ENCODE data around the gene PCCA. TPM values are rescaled to one million over a fixed set of nuclear protein-coding genes. Genes with fewer than 3 reads are reported as not detected.

PCCA gene
- total and polyA plus RNA-seq, 2 donors (not counting 3 experiments of a cell fraction or from before 2014, with no cell fraction given) = 5.7 to 20.2 TPM

DNA sequence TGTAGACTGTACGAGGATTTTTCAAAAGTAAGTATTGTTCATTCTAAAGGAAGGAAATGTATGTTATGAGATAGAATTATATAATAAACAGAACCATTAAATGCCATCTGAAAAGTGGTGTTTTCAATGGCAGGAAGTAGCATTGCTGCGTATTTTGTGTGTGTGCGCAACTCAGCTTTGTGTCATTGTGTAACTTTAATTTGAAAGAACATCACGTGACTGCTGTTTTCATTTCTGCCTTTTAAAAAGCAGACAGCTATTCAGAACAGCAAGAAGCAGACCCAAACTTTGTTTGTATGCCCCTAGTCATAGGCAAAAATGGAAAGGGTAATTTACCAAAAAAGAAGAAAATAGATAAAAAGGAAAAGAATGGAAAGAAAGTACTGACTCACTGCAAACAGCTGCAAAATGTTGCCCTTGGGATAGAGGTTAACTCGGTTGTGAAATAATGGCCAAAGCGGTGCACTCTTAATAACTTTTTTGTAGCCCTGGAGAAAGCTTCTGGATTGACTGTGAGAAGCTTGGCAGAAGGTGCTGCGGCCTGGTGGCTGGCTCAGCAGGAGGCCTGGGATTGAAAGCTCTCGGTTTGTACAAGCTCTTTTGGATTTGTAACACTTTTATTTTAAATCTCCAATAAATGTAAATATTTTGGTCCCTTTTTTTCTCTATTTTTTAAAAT is 402.4 kb downstream of the PCCA start:
- no TSS peak for BruUV-seq (replicated peaks)
- no peak overlapping the region for H3K4me3 ChIP-seq (replicated peaks in 1 of 3; ENCODE audit: insufficient read depth in 1 of 3, low read depth in 1 of 3, low read length in 3 of 3)
- no peaks in the 10 kb centered on the region for H4K20me1 ChIP-seq (replicated peaks; ENCODE audit: control insufficient read depth, extremely low read depth, insufficient read depth, low read length)
- POLR2A ChIA-PET = no interaction called here
- FAIRE-seq = peak; percentile 47
- TF ChIP-seq POLR2A (IDR thresholded peaks at IDR 0.05; ENCODE audit: low read depth, low read length) (no peak), EZH2 (IDR thresholded peaks at IDR 0.05; ENCODE audit: borderline replicate concordance, low read depth, low read length, severe bottlenecking) (no peak), JUN (IDR thresholded peaks at IDR 0.05; ENCODE audit: borderline replicate concordance, insufficient read depth, insufficient read length, low read depth) (no peak), MYC (IDR thresholded peaks at IDR 0.05; ENCODE audit: low read depth, low read length) (no peak)
- TF ChIP-seq, protein P1, sequence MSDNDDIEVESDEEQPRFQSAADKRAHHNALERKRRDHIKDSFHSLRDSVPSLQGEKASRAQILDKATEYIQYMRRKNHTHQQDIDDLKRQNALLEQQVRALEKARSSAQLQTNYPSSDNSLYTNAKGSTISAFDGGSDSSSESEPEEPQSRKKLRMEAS (IDR thresholded peaks at IDR 0.05; ENCODE audit: insufficient read depth, insufficient read length) = no peak
- TF ChIP-seq, protein P2, sequence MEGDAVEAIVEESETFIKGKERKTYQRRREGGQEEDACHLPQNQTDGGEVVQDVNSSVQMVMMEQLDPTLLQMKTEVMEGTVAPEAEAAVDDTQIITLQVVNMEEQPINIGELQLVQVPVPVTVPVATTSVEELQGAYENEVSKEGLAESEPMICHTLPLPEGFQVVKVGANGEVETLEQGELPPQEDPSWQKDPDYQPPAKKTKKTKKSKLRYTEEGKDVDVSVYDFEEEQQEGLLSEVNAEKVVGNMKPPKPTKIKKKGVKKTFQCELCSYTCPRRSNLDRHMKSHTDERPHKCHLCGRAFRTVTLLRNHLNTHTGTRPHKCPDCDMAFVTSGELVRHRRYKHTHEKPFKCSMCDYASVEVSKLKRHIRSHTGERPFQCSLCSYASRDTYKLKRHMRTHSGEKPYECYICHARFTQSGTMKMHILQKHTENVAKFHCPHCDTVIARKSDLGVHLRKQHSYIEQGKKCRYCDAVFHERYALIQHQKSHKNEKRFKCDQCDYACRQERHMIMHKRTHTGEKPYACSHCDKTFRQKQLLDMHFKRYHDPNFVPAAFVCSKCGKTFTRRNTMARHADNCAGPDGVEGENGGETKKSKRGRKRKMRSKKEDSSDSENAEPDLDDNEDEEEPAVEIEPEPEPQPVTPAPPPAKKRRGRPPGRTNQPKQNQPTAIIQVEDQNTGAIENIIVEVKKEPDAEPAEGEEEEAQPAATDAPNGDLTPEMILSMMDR (IDR thresholded peaks at IDR 0.05; ENCODE audit: extremely low read depth in 1 of 2, insufficient read depth in 1 of 2, low read depth in 1 of 2, low read length in 2 of 2) = peak in 1 of 2 donors; percentile 2
- no peaks in the 10 kb centered on the region for H3K79me2 ChIP-seq (ENCODE audit: control insufficient read depth, insufficient read depth, low read length)
- H3K27ac ChIP-seq (ENCODE audit: insufficient read depth, low read depth, low read length) = peak overlapping the region; percentile 30
- H3K4me1 ChIP-seq (ENCODE audit: control insufficient read depth, extremely low read depth, insufficient read depth, low read length) = peaks cover 11% of the 10 kb centered on the region
- H3K9me1 ChIP-seq (replicated peaks; ENCODE audit: control insufficient read depth, extremely low read depth, insufficient read depth, low read length) = no peaks in the 10 kb centered on the region
- H3K9me3 ChIP-seq (replicated peaks; ENCODE audit: control insufficient read depth, insufficient read depth, low read length) = no peaks in the 10 kb centered on the region
- no peaks in the 10 kb centered on the region for H3K36me3 ChIP-seq (ENCODE audit: control insufficient read depth in 2 of 2, extremely low read depth in 1 of 2, insufficient read depth in 2 of 2, low read length in 2 of 2)
- dilution Hi-C loops (cut with MboI; ENCODE audit: extremely low pct_ligation_motif_present, low sequenced_read_pairs) (no loop called here), intact Hi-C loops (cut with micrococcal nuclease) (no loop called here)
- CTCF ChIA-PET = interaction anchor here (0.8 to 1.1 kb wide), 3 partner anchors 10 to 256 kb away, joined by 3 to 5 read pairs (median 3); no protein-coding TSS in a partner anchor
- DNase-seq (ENCODE audit: low read depth, low spot score) = peak; percentile 86
- no peaks in the 10 kb centered on the region for H3K27me3 ChIP-seq (ENCODE audit: control insufficient read depth in 2 of 2, insufficient read depth in 2 of 2, low read length in 2 of 2)
- peak overlapping the region; percentile 23 for H3K4me2 ChIP-seq (ENCODE audit: insufficient read depth, low read length)
- no peak overlapping the region for H3K9ac ChIP-seq (replicated peaks; ENCODE audit: extremely low read depth, insufficient read depth, low read length)
- H2AFZ ChIP-seq (ENCODE audit: low read depth, low read length) = no peak overlapping the region
